Kidney tubule cell (primary cell): Measurements from ENCODE around the gene VSIG10L.

Source experiments
- DNase-seq: peaks from one replicate; pipeline ENCODE4 v3.0.0-alpha.2; 2018; ENCODE audit warnings: low spot score

The VSIG10L gene

GRCh38 chr19:51317376-51317775 lies 24.6 kb downstream of the VSIG10L start:
- no peak for DNase-seq

- no peak for DNase-seq
Observed at GRCh38 chr19:51316688-51317087, 25.3 kb downstream of the VSIG10L start.

- no peak for DNase-seq
Observed at GRCh38 chr19:51311351-51312257, 30.3 kb downstream of the VSIG10L start, which contains the start of gene IGLON5. TSS of gene IGLON5 (plus strand) at chr19:51311644. CDS start at chr19:51311848, 204 bp downstream.

GRCh38 chr19:51305479-51305878 lies 36.5 kb downstream of the VSIG10L start:
- DNase-seq, result no peak

- DNase-seq, result no peak
Observed at GRCh38 chr19:51301266-51301665, 40.7 kb downstream of the VSIG10L start.

GRCh38 chr19:51297406-51297805 lies 44.5 kb downstream of the VSIG10L start:
- DNase-seq, result no peak

GRCh38 chr19:51296336-51297093 lies 45.4 kb downstream of the VSIG10L start:
- no peak for DNase-seq

- peak; percentile 16 for DNase-seq
Observed at GRCh38 chr19:51295382-51296126, 46.4 kb downstream of the VSIG10L start.

GRCh38 chr19:51294977-51295375 lies 47.0 kb downstream of the VSIG10L start:
- DNase-seq, result no peak

- DNase-seq, result no peak
Observed at GRCh38 chr19:51294211-51294976, 47.5 kb downstream of the VSIG10L start.

GRCh38 chr19:51293571-51294210 lies 48.2 kb downstream of the VSIG10L start:
- no peak for DNase-seq

GRCh38 chr19:51292971-51293370 lies 49.0 kb downstream of the VSIG10L start:
- DNase-seq, result no peak

- DNase-seq, result no peak
Observed at GRCh38 chr19:51289635-51290034, 52.3 kb downstream of the VSIG10L start.

GRCh38 chr19:51285682-51286081 lies 56.3 kb downstream of the VSIG10L start:
- no peak for DNase-seq

- no peak for DNase-seq
Observed at GRCh38 chr19:51282335-51282734, 59.6 kb downstream of the VSIG10L start.
